RWPE1 (cell line): Measurements from ENCODE around the gene MTCL1.

Experiments
- CTCF ChIA-PET: fragments of 350-600 bp; sonication (Branson Sonifier 250); formaldehyde crosslinking; extraction: SDS; loops from one replicate; lab custom pipeline; 2021; lab: Yijun Ruan, JAX
- POLR2A ChIA-PET: fragments of 400-600 bp; formaldehyde crosslinking; extraction: SDS; loops from one replicate; lab custom pipeline; 2020; ENCODE audit warnings: antibody characterized with exemption; ENCODE audit not compliant: low non-redundant PET; lab: Yijun Ruan, JAX
- DNase-seq: peaks from one replicate; pipeline ENCODE4 v3.0.0; 2012; ENCODE audit warnings: low spot score
- H3K27ac ChIP-seq: fragments of 450-650 bp; 2 replicates; pipeline ENCODE4 v1.5.1; 2017
- TF ChIP-seq, protein P1 (sequence below): fragments of 450-650 bp; conservative IDR thresholded peaks from 2 replicates; pipeline ENCODE4 v1.5.1; 2017; ENCODE audit warnings: low read depth, mild to moderate bottlenecking

The MTCL1 gene

DNA sequence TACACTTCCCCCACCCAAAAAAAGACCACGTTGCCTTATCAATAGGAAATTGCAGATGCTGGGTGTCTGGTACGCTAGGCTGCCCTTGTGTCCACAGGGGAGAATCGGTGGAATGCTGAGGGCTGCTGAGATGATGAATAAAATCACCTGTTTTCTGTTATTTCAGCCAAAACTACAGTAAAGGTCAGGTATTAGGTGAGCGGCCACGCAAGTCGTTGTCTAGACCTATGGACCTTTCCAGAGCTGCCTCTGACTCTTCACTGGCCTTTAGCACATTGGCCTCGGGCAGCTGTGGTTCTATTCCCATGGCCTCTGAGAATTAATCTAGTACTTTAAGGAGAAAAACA, 89.6 kb downstream of the MTCL1 start:
- no peak for DNase-seq
- ChIA-PET POLR2A (no interaction called here), CTCF (interaction anchor here (0.7 kb wide), 1 partner anchor 70 kb away, joined by 3 read pairs; no protein-coding TSS in a partner anchor)
- H3K27ac ChIP-seq: no peak overlapping the region
- TF ChIP-seq, protein P1, sequence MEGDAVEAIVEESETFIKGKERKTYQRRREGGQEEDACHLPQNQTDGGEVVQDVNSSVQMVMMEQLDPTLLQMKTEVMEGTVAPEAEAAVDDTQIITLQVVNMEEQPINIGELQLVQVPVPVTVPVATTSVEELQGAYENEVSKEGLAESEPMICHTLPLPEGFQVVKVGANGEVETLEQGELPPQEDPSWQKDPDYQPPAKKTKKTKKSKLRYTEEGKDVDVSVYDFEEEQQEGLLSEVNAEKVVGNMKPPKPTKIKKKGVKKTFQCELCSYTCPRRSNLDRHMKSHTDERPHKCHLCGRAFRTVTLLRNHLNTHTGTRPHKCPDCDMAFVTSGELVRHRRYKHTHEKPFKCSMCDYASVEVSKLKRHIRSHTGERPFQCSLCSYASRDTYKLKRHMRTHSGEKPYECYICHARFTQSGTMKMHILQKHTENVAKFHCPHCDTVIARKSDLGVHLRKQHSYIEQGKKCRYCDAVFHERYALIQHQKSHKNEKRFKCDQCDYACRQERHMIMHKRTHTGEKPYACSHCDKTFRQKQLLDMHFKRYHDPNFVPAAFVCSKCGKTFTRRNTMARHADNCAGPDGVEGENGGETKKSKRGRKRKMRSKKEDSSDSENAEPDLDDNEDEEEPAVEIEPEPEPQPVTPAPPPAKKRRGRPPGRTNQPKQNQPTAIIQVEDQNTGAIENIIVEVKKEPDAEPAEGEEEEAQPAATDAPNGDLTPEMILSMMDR: no peak

DNA sequence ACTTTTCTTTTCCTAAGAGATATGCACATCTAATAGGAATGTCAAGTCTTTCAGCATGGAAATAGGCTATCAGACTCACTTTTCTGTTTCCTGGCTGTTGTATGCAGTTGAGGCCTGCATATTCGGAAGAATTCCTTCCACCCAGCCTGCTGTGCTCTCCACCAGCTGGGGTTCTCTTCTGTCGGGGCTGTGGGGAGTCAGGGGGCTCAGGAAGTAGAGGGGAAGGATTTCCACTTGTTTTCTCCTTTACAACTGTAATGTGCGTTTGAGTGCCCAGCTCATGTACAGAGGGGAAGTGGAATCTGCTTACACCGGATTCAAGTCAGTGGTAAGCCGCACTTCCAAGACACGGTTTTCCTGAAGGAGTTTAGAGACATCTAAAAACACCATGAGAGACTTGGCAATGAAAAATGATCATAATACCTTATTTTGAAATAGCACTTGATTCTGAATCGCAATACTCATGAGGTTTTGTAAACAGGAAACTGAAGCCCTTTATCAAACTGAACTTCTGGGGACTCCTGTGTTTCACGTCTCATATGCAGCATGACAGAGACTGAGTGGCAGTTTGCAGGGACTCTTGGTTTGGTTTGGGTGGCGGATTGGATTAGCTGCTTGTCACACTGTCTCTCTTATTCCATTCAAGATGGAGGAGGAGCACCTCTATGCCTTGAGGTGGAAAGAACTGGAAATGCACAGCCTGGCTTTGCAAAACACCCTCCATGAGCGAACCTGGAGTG, 90.4 kb downstream of the MTCL1 start:
- no peak for DNase-seq
- ChIA-PET CTCF (interaction anchor here (0.7 kb wide), 1 partner anchor 71 kb away, joined by 3 read pairs; no protein-coding TSS in a partner anchor), POLR2A (no interaction called here)
- no peak overlapping the region for H3K27ac ChIP-seq
- TF ChIP-seq, protein P1: no peak

DNA sequence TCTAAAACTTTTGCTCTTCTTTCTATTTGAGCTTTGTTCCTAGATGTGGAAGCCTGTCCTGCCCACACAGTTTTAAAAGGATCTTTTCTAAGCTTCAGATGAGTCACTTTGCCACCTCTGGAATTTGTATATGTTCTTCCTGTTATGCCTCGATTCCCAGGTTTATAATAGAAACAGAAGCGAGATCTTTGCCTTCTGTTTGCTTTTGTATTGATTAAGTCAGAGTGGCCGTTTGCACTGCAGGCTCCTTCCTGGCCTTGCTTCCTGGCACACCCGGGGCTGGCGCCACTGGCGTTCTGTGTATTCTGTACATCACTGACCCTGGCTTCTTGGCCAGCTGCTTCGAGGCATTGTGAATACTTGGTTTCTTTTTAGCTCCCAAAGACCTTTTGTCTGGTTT, 91.8 kb downstream of the MTCL1 start:
- ChIA-PET POLR2A (no interaction called here), CTCF (interaction anchor here (0.5 kb wide), 1 partner anchor 203 kb away, joined by 3 read pairs; no protein-coding TSS in a partner anchor)
- peak; percentile 31 for DNase-seq
- peak overlapping the region; percentile 41; the same call in 1 of the 2 replicates for H3K27ac ChIP-seq
- TF ChIP-seq, protein P1: no peak

DNA sequence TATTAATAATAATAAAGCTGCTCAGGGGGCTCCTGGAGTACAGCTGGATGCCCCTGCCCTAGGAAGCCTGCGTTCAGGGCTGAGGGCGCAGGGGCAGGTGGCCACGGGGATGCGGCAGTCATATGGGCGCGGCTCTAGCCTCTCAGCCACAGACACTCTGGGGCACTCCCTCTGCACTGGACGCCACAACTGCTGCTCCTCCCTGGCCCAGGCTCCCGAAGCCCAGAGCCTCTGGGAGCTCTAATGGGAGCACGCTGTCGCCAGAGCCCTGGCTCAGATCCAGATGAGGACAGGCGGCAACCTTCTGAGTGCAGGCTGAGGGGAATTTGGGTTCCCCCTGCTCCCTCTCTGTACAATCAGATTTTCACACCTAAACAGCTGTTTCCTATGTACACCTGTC, 93.6 kb downstream of the MTCL1 start:
- no peak for DNase-seq
- POLR2A ChIA-PET: no interaction called here
- peak overlapping the region; percentile 93 for H3K27ac ChIP-seq
- TF ChIP-seq, protein P1: no peak
- CTCF ChIA-PET: no interaction called here

DNA sequence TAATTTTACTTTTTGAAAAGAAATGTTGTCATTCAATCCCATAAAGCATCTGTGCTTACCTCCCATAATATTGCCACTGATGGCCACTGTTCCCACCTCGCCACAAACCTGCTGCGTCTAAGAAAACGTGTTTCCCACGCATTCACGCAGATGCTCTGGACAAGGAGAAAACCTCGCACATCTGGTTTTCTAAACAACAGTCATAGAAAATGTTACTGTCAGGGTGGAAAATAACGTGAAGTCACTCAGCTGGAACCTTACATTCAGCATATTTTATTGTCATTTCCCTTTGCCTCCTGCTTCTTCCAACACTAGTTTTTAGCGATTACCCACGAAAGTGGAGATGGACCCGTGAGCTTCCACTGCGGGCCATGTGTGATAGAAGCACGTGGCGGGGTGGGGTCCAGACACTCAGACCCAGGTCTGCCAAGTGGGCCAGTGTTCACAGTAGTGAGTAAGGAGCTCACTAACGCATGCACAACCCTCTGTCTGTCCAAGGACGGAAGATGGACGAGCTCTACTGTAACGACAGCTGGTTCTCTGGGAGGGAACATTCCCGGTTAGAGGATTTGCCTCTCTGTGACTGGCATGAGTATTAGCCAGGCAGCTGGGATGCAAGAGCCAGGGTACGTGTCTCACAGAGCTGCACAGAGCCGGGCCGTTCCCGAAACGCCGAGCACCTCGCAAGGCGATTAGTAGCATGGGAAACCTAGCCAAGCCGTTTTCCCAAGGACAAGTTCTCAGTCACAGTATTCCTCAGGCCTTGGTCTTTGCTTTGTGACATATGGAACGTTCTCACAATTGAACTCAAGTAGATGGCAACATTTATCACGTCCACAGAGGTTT, 94.5 kb downstream of the MTCL1 start:
- ChIA-PET CTCF (interaction anchor here (0.5 to 1.5 kb wide), 3 partner anchors 13 to 185 kb away, joined by 3 to 7 read pairs (median 5); no protein-coding TSS in a partner anchor), POLR2A (no interaction called here)
- DNase-seq: no peak
- H3K27ac ChIP-seq: peak overlapping the region; percentile 93
- TF ChIP-seq, protein P1: no peak

DNA sequence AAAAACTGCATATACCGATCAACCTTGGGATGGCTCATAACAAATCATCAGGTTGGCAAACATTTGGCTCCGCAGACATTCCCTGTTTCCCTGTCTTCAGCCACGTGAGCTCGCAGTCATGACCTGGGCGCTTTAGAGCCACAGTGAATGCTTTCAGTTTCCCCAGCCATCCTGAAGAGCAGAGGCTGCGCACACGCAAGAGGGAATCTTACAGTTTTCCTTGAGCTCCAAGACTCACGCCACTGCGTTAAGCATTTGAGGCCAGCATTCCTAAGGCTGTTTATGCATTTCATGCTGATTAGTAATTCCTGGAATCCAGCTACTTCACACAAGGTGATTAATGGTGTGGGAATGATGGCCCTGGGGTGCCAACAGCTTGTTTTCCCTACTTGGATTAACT, 95.1 kb downstream of the MTCL1 start:
- ChIA-PET CTCF (interaction anchor here (1.2 to 1.5 kb wide), 2 partner anchors 13 to 183 kb away, joined by 5 to 7 read pairs; no protein-coding TSS in a partner anchor), POLR2A (no interaction called here)
- H3K27ac ChIP-seq: peak overlapping the region; percentile 93
- DNase-seq: peak; percentile 91
- TF ChIP-seq, protein P1: no peak
